NT2/D1 (cell line): ENCODE measurements around the gene CLEC18B.

Source experiments
- SUZ12 ChIP-seq: IDR thresholded peaks from 2 replicates; pipeline ENCODE4 v1.6.1; 2011; ENCODE audit not compliant: insufficient read length, insufficient read depth; ENCODE audit errors: extremely low read depth
- YY1 ChIP-seq: IDR thresholded peaks from 2 replicates; pipeline ENCODE4 v1.6.1; 2011; ENCODE audit not compliant: insufficient read length, insufficient read depth

DNA sequence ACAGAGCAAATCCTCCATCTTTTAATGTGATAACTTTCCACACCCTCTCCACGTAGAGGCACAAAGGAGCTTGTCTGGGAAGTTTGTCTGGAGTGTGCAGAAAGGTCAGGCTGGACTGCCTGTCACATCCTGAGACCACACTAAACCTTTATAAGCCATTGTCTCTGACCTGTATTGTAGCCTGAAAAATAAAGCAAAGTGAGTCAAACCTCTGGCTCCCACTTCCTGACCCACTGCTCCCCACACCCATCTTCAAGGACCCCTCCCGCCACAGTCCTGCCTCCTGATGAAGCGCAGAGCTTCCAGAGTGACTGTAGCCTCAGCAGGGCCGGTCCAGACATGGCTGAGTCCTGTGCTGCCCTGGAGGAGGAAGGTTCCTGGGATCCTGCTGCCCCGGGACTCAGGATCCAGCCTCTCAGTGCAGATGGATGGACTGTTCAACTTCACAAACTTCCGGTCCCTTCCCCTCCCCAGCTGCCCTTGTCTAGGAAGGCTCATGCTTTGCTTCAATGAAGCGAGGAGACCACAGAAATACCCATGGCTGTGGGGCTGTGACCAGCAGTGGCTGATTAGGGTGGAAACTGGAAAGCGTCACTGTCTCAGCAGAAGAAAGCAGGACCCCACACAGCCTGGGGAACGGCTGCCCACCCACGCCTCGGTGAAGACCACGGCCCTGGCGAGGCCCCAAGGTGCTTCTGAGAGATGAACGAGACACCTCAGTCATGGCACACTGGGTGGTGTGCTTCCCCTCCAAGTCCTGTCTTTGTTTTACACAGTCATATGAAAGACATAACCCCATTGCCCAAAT, 30.9 kb upstream of the CLEC18B start:
- TF ChIP-seq SUZ12 = no peak
- no peak for TF ChIP-seq YY1
